Measurements from ENCODE around the gene R3HDM2.

Gene R3HDM2

GRCh38 chr12:57213058-57213715 lies 217.7 kb downstream of the R3HDM2 start:
- DNase-seq, result peak; percentile 87

GRCh38 chr12:57212701-57213057 lies 218.2 kb downstream of the R3HDM2 start:
- DNase-seq, result no peak

- no peak for DNase-seq
Observed at GRCh38 chr12:57211791-57212700, 218.8 kb downstream of the R3HDM2 start.

GRCh38 chr12:57210926-57211692 lies 219.7 kb downstream of the R3HDM2 start:
- no peak for DNase-seq

- DNase-seq, result no peak
Observed at GRCh38 chr12:57210461-57210860, 220.4 kb downstream of the R3HDM2 start.

GRCh38 chr12:57209916-57210315 lies 220.9 kb downstream of the R3HDM2 start:
- no peak for DNase-seq

GRCh38 chr12:57208631-57209282 lies 222.1 kb downstream of the R3HDM2 start:
- no peak for DNase-seq

GRCh38 chr12:57207731-57208630 lies 222.9 kb downstream of the R3HDM2 start:
- DNase-seq, result no peak

- no peak for DNase-seq
Observed at GRCh38 chr12:57205931-57206330, 224.9 kb downstream of the R3HDM2 start.

- DNase-seq, result no peak
Observed at GRCh38 chr12:57205186-57205585, 225.7 kb downstream of the R3HDM2 start.

- DNase-seq, result no peak
Observed at GRCh38 chr12:57204454-57204853, 226.4 kb downstream of the R3HDM2 start.

GRCh38 chr12:57203791-57204190 lies 227.1 kb downstream of the R3HDM2 start:
- no peak for DNase-seq
